ENCODE measurements around the gene RPL13A. TPM values are rescaled to one million over a fixed set of nuclear protein-coding genes. Genes with fewer than 3 reads are reported as not detected.

RPL13A gene
- total RNA-seq, 1 donor from 2014 or later, result 1,829 TPM

- ATAC-seq (peak; percentile 93), DNase-seq (peak; percentile 99)
- Histone ChIP-seq H3K9me3 (no peaks in the 10 kb centered on the region), H3K4me3 (peak within 1 kb of the TSS; percentile 92), H3K36me3 (peaks cover 12% of the 10 kb centered on the region), H3K4me1 (peaks cover 15% of the 10 kb centered on the region), H3K27me3 (no peaks in the 10 kb centered on the region), H3K27ac (peak within 1 kb of the TSS; percentile 95)
- TF ChIP-seq, protein P1, sequence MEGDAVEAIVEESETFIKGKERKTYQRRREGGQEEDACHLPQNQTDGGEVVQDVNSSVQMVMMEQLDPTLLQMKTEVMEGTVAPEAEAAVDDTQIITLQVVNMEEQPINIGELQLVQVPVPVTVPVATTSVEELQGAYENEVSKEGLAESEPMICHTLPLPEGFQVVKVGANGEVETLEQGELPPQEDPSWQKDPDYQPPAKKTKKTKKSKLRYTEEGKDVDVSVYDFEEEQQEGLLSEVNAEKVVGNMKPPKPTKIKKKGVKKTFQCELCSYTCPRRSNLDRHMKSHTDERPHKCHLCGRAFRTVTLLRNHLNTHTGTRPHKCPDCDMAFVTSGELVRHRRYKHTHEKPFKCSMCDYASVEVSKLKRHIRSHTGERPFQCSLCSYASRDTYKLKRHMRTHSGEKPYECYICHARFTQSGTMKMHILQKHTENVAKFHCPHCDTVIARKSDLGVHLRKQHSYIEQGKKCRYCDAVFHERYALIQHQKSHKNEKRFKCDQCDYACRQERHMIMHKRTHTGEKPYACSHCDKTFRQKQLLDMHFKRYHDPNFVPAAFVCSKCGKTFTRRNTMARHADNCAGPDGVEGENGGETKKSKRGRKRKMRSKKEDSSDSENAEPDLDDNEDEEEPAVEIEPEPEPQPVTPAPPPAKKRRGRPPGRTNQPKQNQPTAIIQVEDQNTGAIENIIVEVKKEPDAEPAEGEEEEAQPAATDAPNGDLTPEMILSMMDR (IDR thresholded peaks at IDR 0.05), result no peak
- intact Hi-C loops (cut with DNase I), result no loop called here
These were observed 34.2 kb upstream of the RPL13A start, which contains the start of gene ALDH16A1 for GRCh38 chr19:49453013-49453756. Gene ALDH16A1 (plus strand): TSS chr19:49453225. CDS start chr19:49453332, 107 bp downstream.

GRCh38 chr19:49453757-49454240, 33.6 kb upstream of the RPL13A start:
- Histone ChIP-seq H3K4me1 (peaks cover 19% of the 10 kb centered on the region), H3K4me3 (peak overlapping the region; percentile 66)
- ATAC-seq, result no peak

DNA sequence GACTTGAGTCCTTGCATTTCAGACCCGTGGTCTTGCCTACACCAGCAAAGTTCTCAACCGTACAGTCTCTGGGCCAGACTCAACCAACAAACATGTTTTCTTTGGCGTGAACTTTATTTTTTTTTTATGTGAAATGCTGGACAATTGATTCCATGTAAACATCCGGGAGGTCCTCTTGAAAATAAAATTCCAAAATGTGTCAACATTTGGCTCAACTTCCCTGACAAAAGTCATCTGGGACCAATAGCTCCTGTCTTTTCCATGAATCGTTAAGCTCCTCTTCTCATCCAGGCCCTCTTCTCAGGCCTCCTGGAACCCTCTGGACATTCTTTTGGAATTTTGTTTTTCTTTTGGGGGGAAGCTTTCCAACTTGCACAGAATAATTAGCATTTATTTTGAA, 31.6 kb upstream of the RPL13A start:
- Histone ChIP-seq H3K4me3 (no peak overlapping the region), H3K27ac (peak overlapping the region; percentile 56), H3K9me3 (no peaks in the 10 kb centered on the region), H3K4me1 (peaks cover 13% of the 10 kb centered on the region), H3K27me3 (no peaks in the 10 kb centered on the region), H3K36me3 (peaks cover 11% of the 10 kb centered on the region)
- DNase-seq (no peak), ATAC-seq (no peak)
- TF ChIP-seq, protein P1 (IDR thresholded peaks at IDR 0.05), result no peak
- intact Hi-C loops (cut with DNase I), result no loop called here

More at GRCh38 chr19:49453757-49454240, 33.6 kb upstream of the RPL13A start:
- TF ChIP-seq, protein P1 (IDR thresholded peaks at IDR 0.05), result no peak
- DNase-seq, result no peak
- intact Hi-C loops (cut with DNase I), result no loop called here
- Histone ChIP-seq H3K27me3 (no peaks in the 10 kb centered on the region), H3K27ac (peak overlapping the region; percentile 95), H3K36me3 (peaks cover 7% of the 10 kb centered on the region), H3K9me3 (no peaks in the 10 kb centered on the region)

DNA sequence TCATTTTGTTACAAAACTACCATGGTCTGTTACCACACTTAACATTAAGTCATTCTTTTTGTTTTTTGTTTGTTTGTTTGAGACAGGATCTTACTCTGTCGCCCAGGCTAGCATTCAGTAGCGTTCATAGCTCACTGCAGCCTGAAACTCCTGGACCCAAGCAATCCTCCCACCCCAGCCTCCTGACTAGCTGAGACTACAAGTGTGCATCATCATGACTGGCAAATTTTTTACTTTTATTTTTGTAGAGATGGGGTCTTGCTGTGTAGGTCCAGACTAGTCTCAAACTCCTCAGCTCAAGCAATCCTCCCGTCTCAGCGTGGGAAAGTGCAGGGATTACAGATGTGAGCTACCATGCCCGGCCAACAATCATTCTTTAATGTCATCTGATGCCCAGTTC, 31.1 kb upstream of the RPL13A start:
- Histone ChIP-seq H3K27ac (peak overlapping the region; percentile 56), H3K36me3 (peaks cover 11% of the 10 kb centered on the region), H3K4me1 (peaks cover 13% of the 10 kb centered on the region), H3K9me3 (no peaks in the 10 kb centered on the region), H3K27me3 (no peaks in the 10 kb centered on the region), H3K4me3 (no peak overlapping the region)
- DNase-seq, result no peak
- ATAC-seq, result no peak
- intact Hi-C loops (cut with DNase I), result no loop called here
- TF ChIP-seq, protein P1 (IDR thresholded peaks at IDR 0.05), result no peak

DNA sequence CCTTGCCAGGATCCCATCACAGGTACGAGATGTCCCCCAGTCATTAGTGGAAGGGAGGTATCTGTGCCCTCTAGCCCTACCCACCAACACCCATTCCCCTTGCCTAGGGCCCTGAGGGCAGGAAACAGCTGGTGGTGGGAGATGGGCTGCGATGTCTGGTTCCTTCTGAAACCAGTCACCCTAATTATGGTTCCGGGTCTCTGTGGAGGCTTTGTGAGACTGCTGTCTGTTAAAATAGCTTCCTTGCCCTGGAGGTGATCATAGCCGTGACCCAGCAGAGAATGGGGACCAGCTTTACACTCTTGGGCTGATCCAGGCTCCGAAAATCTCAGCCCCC, 28.9 kb upstream of the RPL13A start:
- Histone ChIP-seq H3K4me3 (no peak overlapping the region), H3K27ac (peak overlapping the region; percentile 81), H3K36me3 (peaks cover 11% of the 10 kb centered on the region), H3K4me1 (peaks cover 13% of the 10 kb centered on the region), H3K9me3 (no peaks in the 10 kb centered on the region), H3K27me3 (no peaks in the 10 kb centered on the region)
- TF ChIP-seq, protein P1 (IDR thresholded peaks at IDR 0.05), result no peak
- DNase-seq, result no peak
- no peak for ATAC-seq
- intact Hi-C loops (cut with DNase I), result no loop called here
